ENCODE measurements around the gene SMAD3.
A peak's percentile ranks its signal among the peaks of the same experiment; 100 is the strongest.

SMAD3 gene

DNA sequence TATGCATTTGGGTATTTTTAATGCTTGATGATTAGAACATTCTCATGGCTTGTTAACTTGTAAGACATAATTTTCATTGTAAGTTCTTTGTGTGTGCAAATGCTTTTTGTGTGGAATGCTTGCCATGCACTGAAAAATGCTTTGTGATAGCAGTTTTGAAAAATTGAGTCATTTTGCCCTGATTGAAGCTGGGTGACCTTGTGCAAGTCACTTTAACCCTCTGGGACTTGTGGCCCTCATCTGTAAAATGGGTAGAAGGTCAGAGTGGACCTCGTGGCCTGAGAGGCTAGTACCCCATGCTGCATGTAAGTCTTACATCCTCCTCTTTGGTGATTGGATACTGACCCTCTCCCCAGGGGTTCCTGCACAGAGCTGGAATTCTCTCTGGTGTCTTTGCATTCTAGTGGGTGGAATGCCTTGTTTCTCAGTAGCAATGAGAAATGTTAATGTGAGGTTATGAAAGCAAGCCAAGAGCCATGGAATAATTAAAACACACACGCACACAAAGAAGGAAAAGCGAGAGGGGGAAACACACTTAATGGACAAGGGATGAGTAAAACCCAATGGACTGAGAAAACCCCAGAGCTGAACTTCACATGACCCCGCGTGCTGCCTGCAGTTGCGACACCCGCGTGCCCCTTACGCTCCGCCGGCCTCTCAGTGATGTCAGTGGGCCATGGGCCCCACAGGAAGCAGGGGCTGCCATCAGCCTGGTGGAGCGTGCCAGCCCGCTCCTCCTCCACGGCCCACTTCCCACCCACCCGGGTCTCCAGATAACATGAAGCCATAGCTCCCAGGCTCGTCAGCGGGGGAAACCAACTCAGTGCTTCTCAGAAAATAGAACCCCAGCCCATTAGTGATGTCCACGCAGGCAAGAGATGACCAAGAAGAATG lies 44.0 kb downstream of the SMAD3 start:
- TF ChIP-seq GABPA (IDR thresholded peaks at IDR 0.05; ENCODE audit: low read depth), result no peak
- TF ChIP-seq, protein P1, sequence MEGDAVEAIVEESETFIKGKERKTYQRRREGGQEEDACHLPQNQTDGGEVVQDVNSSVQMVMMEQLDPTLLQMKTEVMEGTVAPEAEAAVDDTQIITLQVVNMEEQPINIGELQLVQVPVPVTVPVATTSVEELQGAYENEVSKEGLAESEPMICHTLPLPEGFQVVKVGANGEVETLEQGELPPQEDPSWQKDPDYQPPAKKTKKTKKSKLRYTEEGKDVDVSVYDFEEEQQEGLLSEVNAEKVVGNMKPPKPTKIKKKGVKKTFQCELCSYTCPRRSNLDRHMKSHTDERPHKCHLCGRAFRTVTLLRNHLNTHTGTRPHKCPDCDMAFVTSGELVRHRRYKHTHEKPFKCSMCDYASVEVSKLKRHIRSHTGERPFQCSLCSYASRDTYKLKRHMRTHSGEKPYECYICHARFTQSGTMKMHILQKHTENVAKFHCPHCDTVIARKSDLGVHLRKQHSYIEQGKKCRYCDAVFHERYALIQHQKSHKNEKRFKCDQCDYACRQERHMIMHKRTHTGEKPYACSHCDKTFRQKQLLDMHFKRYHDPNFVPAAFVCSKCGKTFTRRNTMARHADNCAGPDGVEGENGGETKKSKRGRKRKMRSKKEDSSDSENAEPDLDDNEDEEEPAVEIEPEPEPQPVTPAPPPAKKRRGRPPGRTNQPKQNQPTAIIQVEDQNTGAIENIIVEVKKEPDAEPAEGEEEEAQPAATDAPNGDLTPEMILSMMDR (IDR thresholded peaks at IDR 0.05; ENCODE audit: insufficient read depth, low read length), result no peak
- TF ChIP-seq SPI1 (IDR thresholded peaks at IDR 0.05; ENCODE audit: borderline replicate concordance, low read depth), result no peak
- TF ChIP-seq REST (IDR thresholded peaks at IDR 0.05; ENCODE audit: insufficient replicate concordance, low read depth), result no peak
- no peak for TF ChIP-seq POLR2AphosphoS5 (IDR thresholded peaks at IDR 0.05; ENCODE audit: low read depth)
- Histone ChIP-seq H3K27ac (replicated peaks) (0 out of 2 replicates have a peak overlapping the region, but pooled peaks have one; percentile 10), H3K27me3 (ENCODE audit: insufficient read depth, poor library complexity, severe bottlenecking) (no peaks in the 10 kb centered on the region), H3K4me3 (replicated peaks; ENCODE audit: insufficient read depth, low read length) (no peak overlapping the region)
- peak; percentile 55 to 68 for DNase-seq (ENCODE audit: low read depth in 1 of 2, low spot score in 1 of 2)

DNA sequence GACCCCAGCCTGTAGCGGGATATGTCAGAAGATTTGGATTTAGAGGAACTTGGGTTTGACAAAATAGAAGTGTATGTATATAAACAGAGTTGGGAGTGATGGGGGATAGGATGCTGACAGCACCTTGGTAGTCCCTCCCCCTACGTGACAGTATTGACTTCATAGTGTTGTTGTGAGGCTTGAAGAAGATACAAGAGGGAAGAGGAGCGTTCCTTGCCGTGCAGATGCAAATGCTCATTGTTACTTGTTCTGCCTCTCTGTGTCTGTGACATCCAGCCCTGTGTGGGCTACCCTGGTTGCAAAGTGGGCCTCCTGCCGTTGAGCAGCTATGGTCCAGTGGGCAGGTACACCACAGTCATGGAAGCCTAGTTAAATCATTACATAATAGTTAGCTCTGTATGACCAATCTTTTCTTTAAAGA lies 45.0 kb downstream of the SMAD3 start:
- H3K27ac ChIP-seq (replicated peaks), result 0 out of 2 replicates have a peak overlapping the region, but pooled peaks have one; percentile 10
- TF ChIP-seq, protein P1 (IDR thresholded peaks at IDR 0.05; ENCODE audit: insufficient read depth, low read length), result no peak
- TF ChIP-seq POLR2AphosphoS5 (IDR thresholded peaks at IDR 0.05; ENCODE audit: low read depth) (no peak), REST (IDR thresholded peaks at IDR 0.05; ENCODE audit: insufficient replicate concordance, low read depth) (no peak), SPI1 (IDR thresholded peaks at IDR 0.05; ENCODE audit: borderline replicate concordance, low read depth) (no peak), GABPA (IDR thresholded peaks at IDR 0.05; ENCODE audit: low read depth) (no peak)
- H3K27me3 ChIP-seq (ENCODE audit: insufficient read depth, poor library complexity, severe bottlenecking), result no peaks in the 10 kb centered on the region
- no peak overlapping the region for H3K4me3 ChIP-seq (replicated peaks; ENCODE audit: insufficient read depth, low read length)
- DNase-seq (ENCODE audit: low read depth in 1 of 2, low spot score in 1 of 2), result no peak

- TF ChIP-seq GABPA (IDR thresholded peaks at IDR 0.05; ENCODE audit: low read depth) (no peak), POLR2AphosphoS5 (IDR thresholded peaks at IDR 0.05; ENCODE audit: low read depth) (no peak), SPI1 (IDR thresholded peaks at IDR 0.05; ENCODE audit: borderline replicate concordance, low read depth) (no peak), REST (IDR thresholded peaks at IDR 0.05; ENCODE audit: insufficient replicate concordance, low read depth) (no peak)
- TF ChIP-seq, protein P1 (IDR thresholded peaks at IDR 0.05; ENCODE audit: insufficient read depth, low read length), result no peak
- Histone ChIP-seq H3K27me3 (ENCODE audit: insufficient read depth, poor library complexity, severe bottlenecking) (no peaks in the 10 kb centered on the region), H3K4me3 (replicated peaks; ENCODE audit: insufficient read depth, low read length) (no peak overlapping the region), H3K27ac (replicated peaks) (no peak overlapping the region)
- no peak for DNase-seq (ENCODE audit: low read depth in 1 of 2, low spot score in 1 of 2)
These were observed 45.8 kb downstream of the SMAD3 start for GRCh38 chr15:67110958-67111864.
